IMR-90 (cell line): ENCODE results near the gene KCNQ1.

Source experiments
- BHLHE40 ChIP-seq: fragments of 150-350 bp; IDR thresholded peaks from 2 replicates; pipeline ENCODE4 v1.6.1; 2016; ENCODE audit warnings: mild to moderate bottlenecking, low read depth, low read length
- CEBPB ChIP-seq: IDR thresholded peaks from 2 replicates; pipeline ENCODE4 v1.6.1; 2012; ENCODE audit warnings: low read depth, low read length, improper control_type of control experiment
- MAFK ChIP-seq: IDR thresholded peaks from 2 replicates; pipeline ENCODE4 v1.6.1; 2012; ENCODE audit warnings: low read depth, low read length, improper control_type of control experiment
- POLR2A ChIP-seq: IDR thresholded peaks from 2 replicates; pipeline ENCODE4 v1.6.1; 2012; ENCODE audit warnings: mild to moderate bottlenecking, low read depth, low read length
- RAD21 ChIP-seq: IDR thresholded peaks from 2 replicates; pipeline ENCODE4 v1.6.1; 2012; ENCODE audit warnings: low read length, improper control_type of control experiment
- RCOR1 ChIP-seq: IDR thresholded peaks from 2 replicates; pipeline ENCODE4 v1.6.1; 2012; ENCODE audit warnings: mild to moderate bottlenecking, low read length, improper control_type of control experiment; ENCODE audit not compliant: insufficient replicate concordance
- RFX5 ChIP-seq: IDR thresholded peaks from 2 replicates; pipeline ENCODE4 v1.8.0; 2012; ENCODE audit warnings: low read depth, mild to moderate bottlenecking, low read length, moderate library complexity
- SMC3 ChIP-seq: fragments of 150-350 bp; IDR thresholded peaks from 2 replicates; pipeline ENCODE4 v1.6.1; 2016; ENCODE audit warnings: low read depth, mild to moderate bottlenecking, antibody characterized with exemption, low read length, moderate library complexity
- TF ChIP-seq, protein P1 (sequence below): conservative IDR thresholded peaks from 2 replicates; pipeline ENCODE4 v1.5.1; 2012; ENCODE audit warnings: mild to moderate bottlenecking, low read depth, low read length, improper control_type of control experiment
- TF ChIP-seq, protein P2 (sequence below): fragments of 150-350 bp; IDR thresholded peaks from 2 replicates; pipeline ENCODE4 v1.6.1; 2017; ENCODE audit warnings: mild to moderate bottlenecking, antibody characterized with exemption, low read length, low read depth
- TF ChIP-seq, protein P3 (sequence below): fragments of 150-350 bp; IDR thresholded peaks from 2 replicates; pipeline ENCODE4 v1.6.1; 2016; ENCODE audit warnings: low read depth, mild to moderate bottlenecking, low read length, moderate library complexity, borderline replicate concordance

DNA sequence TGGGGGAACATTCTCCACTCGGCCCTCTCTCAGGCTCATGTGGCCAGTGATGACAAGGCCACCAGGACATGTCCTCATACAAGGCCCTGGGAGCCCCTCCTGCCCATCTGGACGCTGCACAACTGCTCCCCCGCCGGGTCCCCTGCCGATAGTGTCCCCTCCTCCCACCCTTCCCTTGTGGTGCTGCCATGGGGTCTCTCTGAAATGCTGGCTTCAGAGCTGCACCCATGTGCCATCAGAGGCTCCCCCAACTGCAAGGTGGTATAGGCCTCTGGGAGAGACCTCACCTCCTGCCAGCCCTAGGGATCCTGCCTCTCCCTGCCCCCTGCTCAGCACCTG lies 142.0 kb downstream of the KCNQ1 start:
- TF ChIP-seq, protein P1, sequence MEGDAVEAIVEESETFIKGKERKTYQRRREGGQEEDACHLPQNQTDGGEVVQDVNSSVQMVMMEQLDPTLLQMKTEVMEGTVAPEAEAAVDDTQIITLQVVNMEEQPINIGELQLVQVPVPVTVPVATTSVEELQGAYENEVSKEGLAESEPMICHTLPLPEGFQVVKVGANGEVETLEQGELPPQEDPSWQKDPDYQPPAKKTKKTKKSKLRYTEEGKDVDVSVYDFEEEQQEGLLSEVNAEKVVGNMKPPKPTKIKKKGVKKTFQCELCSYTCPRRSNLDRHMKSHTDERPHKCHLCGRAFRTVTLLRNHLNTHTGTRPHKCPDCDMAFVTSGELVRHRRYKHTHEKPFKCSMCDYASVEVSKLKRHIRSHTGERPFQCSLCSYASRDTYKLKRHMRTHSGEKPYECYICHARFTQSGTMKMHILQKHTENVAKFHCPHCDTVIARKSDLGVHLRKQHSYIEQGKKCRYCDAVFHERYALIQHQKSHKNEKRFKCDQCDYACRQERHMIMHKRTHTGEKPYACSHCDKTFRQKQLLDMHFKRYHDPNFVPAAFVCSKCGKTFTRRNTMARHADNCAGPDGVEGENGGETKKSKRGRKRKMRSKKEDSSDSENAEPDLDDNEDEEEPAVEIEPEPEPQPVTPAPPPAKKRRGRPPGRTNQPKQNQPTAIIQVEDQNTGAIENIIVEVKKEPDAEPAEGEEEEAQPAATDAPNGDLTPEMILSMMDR: no peak
- no peak for TF ChIP-seq POLR2A
- TF ChIP-seq, protein P2, sequence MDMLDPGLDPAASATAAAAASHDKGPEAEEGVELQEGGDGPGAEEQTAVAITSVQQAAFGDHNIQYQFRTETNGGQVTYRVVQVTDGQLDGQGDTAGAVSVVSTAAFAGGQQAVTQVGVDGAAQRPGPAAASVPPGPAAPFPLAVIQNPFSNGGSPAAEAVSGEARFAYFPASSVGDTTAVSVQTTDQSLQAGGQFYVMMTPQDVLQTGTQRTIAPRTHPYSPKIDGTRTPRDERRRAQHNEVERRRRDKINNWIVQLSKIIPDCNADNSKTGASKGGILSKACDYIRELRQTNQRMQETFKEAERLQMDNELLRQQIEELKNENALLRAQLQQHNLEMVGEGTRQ: no peak
- TF ChIP-seq SMC3: no peak
- TF ChIP-seq MAFK: no peak
- TF ChIP-seq RFX5: no peak
- TF ChIP-seq CEBPB: no peak
- TF ChIP-seq, protein P3, sequence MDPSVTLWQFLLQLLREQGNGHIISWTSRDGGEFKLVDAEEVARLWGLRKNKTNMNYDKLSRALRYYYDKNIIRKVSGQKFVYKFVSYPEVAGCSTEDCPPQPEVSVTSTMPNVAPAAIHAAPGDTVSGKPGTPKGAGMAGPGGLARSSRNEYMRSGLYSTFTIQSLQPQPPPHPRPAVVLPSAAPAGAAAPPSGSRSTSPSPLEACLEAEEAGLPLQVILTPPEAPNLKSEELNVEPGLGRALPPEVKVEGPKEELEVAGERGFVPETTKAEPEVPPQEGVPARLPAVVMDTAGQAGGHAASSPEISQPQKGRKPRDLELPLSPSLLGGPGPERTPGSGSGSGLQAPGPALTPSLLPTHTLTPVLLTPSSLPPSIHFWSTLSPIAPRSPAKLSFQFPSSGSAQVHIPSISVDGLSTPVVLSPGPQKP: no peak
- TF ChIP-seq BHLHE40: no peak
- no peak for TF ChIP-seq RCOR1
- TF ChIP-seq RAD21: no peak
